GM13976 (cell line): ENCODE data around the gene PSME3IP1.
A peak's percentile ranks its signal among the peaks of the same experiment; 100 is the strongest.

ENCODE experiments used
- DNase-seq: peaks from one replicate; pipeline ENCODE4 v3.0.0; 2012; ENCODE audit warnings: low spot score
- CTCF ChIP-seq: IDR thresholded peaks from 2 replicates; pipeline ENCODE4 v1.5.1; 2012; ENCODE audit warnings: borderline replicate concordance, mild to moderate bottlenecking; ENCODE audit not compliant: insufficient read depth; ENCODE audit errors: extremely low read depth, missing control alignments, control extremely low read depth
- in situ Hi-C: fragments of 300-500 bp; cut with MboI; formaldehyde crosslinking; loops from one replicate; pipeline ENCODE4 v1.12.0; 2022; ENCODE audit warnings: low sequenced_read_pairs, mixed read lengths, inconsistent platforms; ENCODE audit not compliant: unreplicated experiment

Gene PSME3IP1

GRCh38 chr16:57146735-57147134, 39.1 kb downstream of the PSME3IP1 start:
- no peak for DNase-seq
- in situ Hi-C loops, result no loop called here
- TF ChIP-seq CTCF, result no peak

GRCh38 chr16:57146040-57146647, 39.7 kb downstream of the PSME3IP1 start:
- TF ChIP-seq CTCF, result no peak
- in situ Hi-C loops, result no loop called here
- no peak for DNase-seq

- no peak for TF ChIP-seq CTCF
- in situ Hi-C loops, result no loop called here
- peak; percentile 31 for DNase-seq
These were observed 40.5 kb downstream of the PSME3IP1 start for GRCh38 chr16:57145046-57146021.

DNA sequence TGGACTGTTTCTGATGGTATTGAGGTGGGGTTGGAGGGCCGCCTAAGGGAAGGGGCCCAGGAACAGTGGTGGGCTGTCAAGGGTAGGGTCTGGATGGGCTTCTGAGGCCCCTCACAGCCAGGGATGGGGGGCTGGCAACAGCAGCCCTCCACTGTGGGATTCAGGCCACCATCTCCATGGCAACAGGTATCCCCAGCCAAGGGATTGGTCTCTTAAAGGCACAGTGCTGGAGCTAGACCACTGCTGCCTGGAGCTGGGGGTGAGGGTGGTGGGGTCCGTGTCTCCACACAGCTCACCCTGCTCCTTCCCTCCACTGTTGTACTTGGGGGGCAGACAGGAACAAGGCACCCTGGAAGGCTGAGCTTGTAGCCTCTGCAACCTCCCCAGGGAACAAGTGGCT, 41.8 kb downstream of the PSME3IP1 start:
- TF ChIP-seq CTCF, result no peak
- in situ Hi-C loops, result no loop called here
- no peak for DNase-seq

- DNase-seq, result no peak
- in situ Hi-C loops, result no loop called here
- TF ChIP-seq CTCF, result no peak
These were observed 42.5 kb downstream of the PSME3IP1 start for GRCh38 chr16:57143149-57143921.
